GM21737 (cell line): ENCODE measurements around the gene SLC12A7.
"Not testable (repeated sequence)": the region's sequence is repeated elsewhere in the genome, so short reads cannot be mapped to it uniquely, and the experiment has no call there.

ENCODE experiments used
- ATAC-seq: cut with Tn5 transposase; IDR thresholded peaks from one replicate; pipeline ENCODE4 v1.9.1; 2021; ENCODE audit warnings: mild to moderate bottlenecking, moderate library complexity; ENCODE audit not compliant: unreplicated experiment

The SLC12A7 gene

GRCh38 chr5:1127959-1128785, 16.3 kb upstream of the SLC12A7 start:
- no peak for ATAC-seq

- not testable (repeated sequence) for ATAC-seq
Measured at GRCh38 chr5:1125695-1126094, 13.8 kb upstream of the SLC12A7 start.

- ATAC-seq, result no peak
Measured at GRCh38 chr5:1125030-1125357, 13.1 kb upstream of the SLC12A7 start.

GRCh38 chr5:1124205-1125029, 12.6 kb upstream of the SLC12A7 start:
- ATAC-seq, result no peak

GRCh38 chr5:1123418-1124147, 11.7 kb upstream of the SLC12A7 start:
- no peak for ATAC-seq

GRCh38 chr5:1122511-1123294, 10.8 kb upstream of the SLC12A7 start:
- ATAC-seq, result no peak

- no peak for ATAC-seq
Measured at GRCh38 chr5:1121891-1122290, 10.0 kb upstream of the SLC12A7 start.

GRCh38 chr5:1121044-1121443, 9.2 kb upstream of the SLC12A7 start:
- ATAC-seq, result no peak

GRCh38 chr5:1120236-1120999, 8.6 kb upstream of the SLC12A7 start:
- no peak for ATAC-seq

- no peak for ATAC-seq
Measured at GRCh38 chr5:1119312-1119831, 7.5 kb upstream of the SLC12A7 start.

- ATAC-seq, result no peak
Measured at GRCh38 chr5:1118738-1119137, 6.9 kb upstream of the SLC12A7 start.

- ATAC-seq, result no peak
Measured at GRCh38 chr5:1118231-1118698, 6.4 kb upstream of the SLC12A7 start.

- no peak for ATAC-seq
Measured at GRCh38 chr5:1116977-1117376, 5.1 kb upstream of the SLC12A7 start.

GRCh38 chr5:1116109-1116740, 4.4 kb upstream of the SLC12A7 start:
- ATAC-seq, result no peak

- ATAC-seq, result no peak
Measured at GRCh38 chr5:1115123-1115815, 3.4 kb upstream of the SLC12A7 start.

- no peak for ATAC-seq
Measured at GRCh38 chr5:1113805-1114586, 2.1 kb upstream of the SLC12A7 start.

- no peak for ATAC-seq
Measured at GRCh38 chr5:1113332-1113690, 1.4 kb upstream of the SLC12A7 start.
